Liver (tissue), 9 donors: Measurements from ENCODE around the gene NEFH. TPM values are rescaled to one million over a fixed set of nuclear protein-coding genes. Genes with fewer than 3 reads are reported as not detected.

Experiments
- DNase-seq: peaks from one replicate; pipeline ENCODE4 v3.0.0-alpha.2; 2017; ENCODE audit warnings: low spot score
- H3K27ac ChIP-seq, 2 donors: one replicate each; pipeline ENCODE4 v1.7.0; 2013; ENCODE audit warnings: inconsistent platforms in 2 of 2, low read length in 2 of 2, control low read depth in 1 of 2, low read depth in 1 of 2, mild to moderate bottlenecking in 1 of 2
- H3K27me3 ChIP-seq, 4 donors: one replicate each; pipeline versions ENCODE4 v1.6.1 to v1.7.0; 2013; ENCODE audit warnings: low read length in 3 of 4, inconsistent platforms in 1 of 4, mild to moderate bottlenecking in 1 of 4, moderate library complexity in 1 of 4; ENCODE audit not compliant: control insufficient read depth in 4 of 4, insufficient read depth in 4 of 4
- H3K36me3 ChIP-seq, 4 donors: one replicate each; pipeline versions ENCODE4 v1.6.1 to v1.7.0; 2013; ENCODE audit warnings: low read length in 3 of 4, mild to moderate bottlenecking in 3 of 4, low read depth in 1 of 4, moderate library complexity in 1 of 4; ENCODE audit not compliant: control insufficient read depth in 4 of 4, insufficient read depth in 3 of 4
- H3K4me1 ChIP-seq, 4 donors: one replicate each; pipeline versions ENCODE4 v1.6.1 to v1.7.0; 2013; ENCODE audit warnings: low read length in 3 of 4, mild to moderate bottlenecking in 3 of 4, moderate library complexity in 1 of 4; ENCODE audit not compliant: control insufficient read depth in 4 of 4, insufficient read depth in 4 of 4
- H3K4me3 ChIP-seq, 3 donors: one replicate each; pipeline versions ENCODE4 v1.6.1 to v1.7.0; 2013; ENCODE audit warnings: low read length in 3 of 3, control low read depth in 1 of 3, low read depth in 1 of 3, mild to moderate bottlenecking in 1 of 3
- H3K9ac ChIP-seq, 2 donors: one replicate each; pipeline ENCODE4 v1.7.0; 2013; ENCODE audit warnings: low read length in 2 of 2, mild to moderate bottlenecking in 2 of 2, moderate library complexity in 2 of 2, control low read depth in 1 of 2, low read depth in 1 of 2
- H3K9me3 ChIP-seq, 4 donors: one replicate each; pipeline versions ENCODE4 v1.6.1 to v1.7.0; 2013; ENCODE audit warnings: low read length in 3 of 4; ENCODE audit not compliant: control insufficient read depth in 4 of 4
- ATF3 ChIP-seq: IDR thresholded peaks from 2 replicates; pipeline ENCODE4 v1.6.1; 2016; ENCODE audit warnings: antibody characterized with exemption
- CTCF ChIP-seq: fragments of 150-350 bp; IDR thresholded peaks from 2 replicates; pipeline ENCODE4 v1.5.1; 2017; ENCODE audit warnings: improper control_type of control experiment, low read depth, low read length; ENCODE audit not compliant: missing input control
- EGR1 ChIP-seq, 2 donors: IDR thresholded peaks; 2 replicates each; pipeline ENCODE4 v1.6.1; 2016 to 2018; ENCODE audit warnings: antibody characterized with exemption in 2 of 2, low read depth in 2 of 2
- FOXA1 ChIP-seq: IDR thresholded peaks from 2 replicates; pipeline ENCODE4 v1.6.1; 2016; ENCODE audit warnings: antibody characterized with exemption
- FOXA2 ChIP-seq: IDR thresholded peaks from 2 replicates; pipeline ENCODE4 v1.6.1; 2016; ENCODE audit warnings: antibody characterized with exemption
- GABPA ChIP-seq, 2 donors: IDR thresholded peaks in 1 of 2; conservative IDR thresholded peaks in 1 of 2; 2 replicates each; pipeline ENCODE4 v1.6.1; 2016; ENCODE audit warnings: antibody characterized with exemption in 2 of 2, mild to moderate bottlenecking in 1 of 2, moderate library complexity in 1 of 2
- HNF4A ChIP-seq, 2 donors: conservative IDR thresholded peaks; 2 replicates each; pipeline ENCODE4 v1.6.1; 2016; ENCODE audit warnings: antibody characterized with exemption in 2 of 2, mild to moderate bottlenecking in 2 of 2
- HNF4G ChIP-seq: IDR thresholded peaks from 2 replicates; pipeline ENCODE4 v1.6.1; 2016; ENCODE audit warnings: antibody characterized with exemption
- JUND ChIP-seq, 2 donors: IDR thresholded peaks; 2 replicates each; pipeline ENCODE4 v1.6.1; 2016; ENCODE audit warnings: antibody characterized with exemption in 2 of 2
- MAX ChIP-seq: IDR thresholded peaks from 2 replicates; pipeline ENCODE4 v1.6.1; 2016; ENCODE audit warnings: antibody characterized with exemption
- NR2F2 ChIP-seq: IDR thresholded peaks from 2 replicates; pipeline ENCODE4 v1.6.1; 2016; ENCODE audit warnings: antibody characterized with exemption
- RAD21 ChIP-seq, 2 donors: IDR thresholded peaks; 2 replicates each; pipeline ENCODE4 v1.6.1; 2016; ENCODE audit warnings: antibody characterized with exemption in 2 of 2, mild to moderate bottlenecking in 2 of 2
- REST ChIP-seq: IDR thresholded peaks from 2 replicates; pipeline ENCODE4 v1.6.1; 2016; ENCODE audit warnings: antibody characterized with exemption, mild to moderate bottlenecking
- RXRA ChIP-seq, 2 donors: IDR thresholded peaks; 2 replicates each; pipeline ENCODE4 v1.6.1; 2017 to 2018; ENCODE audit warnings: antibody characterized with exemption in 2 of 2, mild to moderate bottlenecking in 1 of 2
- SP1 ChIP-seq: IDR thresholded peaks from 2 replicates; pipeline ENCODE4 v1.6.1; 2018; ENCODE audit warnings: antibody characterized with exemption, mild to moderate bottlenecking
- TAF1 ChIP-seq: conservative IDR thresholded peaks from 2 replicates; pipeline ENCODE4 v1.6.1; 2016; ENCODE audit warnings: antibody characterized with exemption, mild to moderate bottlenecking
- YY1 ChIP-seq: IDR thresholded peaks from 2 replicates; pipeline ENCODE4 v1.6.1; 2016; ENCODE audit warnings: antibody characterized with exemption, mild to moderate bottlenecking
- ZBTB33 ChIP-seq: IDR thresholded peaks from 2 replicates; pipeline ENCODE4 v1.6.1; 2016; ENCODE audit warnings: antibody characterized with exemption
- WGBS: extraction: QIAGEN DNeasy Blood & Tissue Kit; methylation state at CpG from one replicate; pipeline ENCODE4 v1.1.7; 2013; 5-methylcytosine and 5-hydroxymethylcytosine counted together
- polyA plus RNA-seq, 2 donors: library from polyadenylated mRNA; stranded (reverse) in 1 of 2; unstranded in 1 of 2; fragments of 200-250 nt in 1 of 2; fragments of >200 nt in 1 of 2; fragmentation: Nextera tagmentation in 1 of 2; extraction: Ambion mirVana in 1 of 2; gene quantifications; one replicate each; pipeline versions ENCODE4 v1.2.1 to v1.2.3, GENCODE V29; 2013 to 2015
- total RNA-seq, 2 donors: library from RNA; depleted of rRNA; stranded (reverse); fragments of >200 nt; gene quantifications; one replicate each; pipeline ENCODE4 v1.2.3, GENCODE V29; 2014
- donor health status: healthy.
- donor health status: healthy.
- donor health status: healthy.
- donor health status: healthy.
- donor health status: healthy.

Gene NEFH
- total and polyA plus RNA-seq, 4 donors = 0.04 to 1.6 (median 0.21) TPM

GRCh38 chr22:29528144-29528543 lies 48.1 kb downstream of the NEFH start:
- H3K9ac ChIP-seq = no peak overlapping the region
- H3K36me3 ChIP-seq = peaks cover 18 to 67% (median 50%) of the 10 kb centered on the region in 4 donors
- no peaks in the 10 kb centered on the region for H3K27me3 ChIP-seq
- no peak overlapping the region for H3K27ac ChIP-seq
- no peak for TF ChIP-seq CTCF
- no peak for TF ChIP-seq RAD21 (IDR thresholded peaks at IDR 0.05)
- no peak for TF ChIP-seq REST
- TF ChIP-seq HNF4G = no peak
- H3K9me3 ChIP-seq = no peaks in the 10 kb centered on the region
- H3K4me3 ChIP-seq = no peak overlapping the region
- WGBS = 95% methylated on average over 7 of the region's 7 CpGs
- peaks cover 0 to 7% (median 2%) of the 10 kb centered on the region in 4 donors for H3K4me1 ChIP-seq
- no peak for DNase-seq

GRCh38 chr22:29530716-29531115 lies 50.7 kb downstream of the NEFH start:
- TF ChIP-seq YY1 (no peak), CTCF (no peak), GABPA (IDR thresholded peaks at IDR 0.05 in 1 of 2, conservative IDR thresholded peaks at IDR 0.05 in 1 of 2) (no peak), HNF4G (no peak), FOXA1 (no peak), REST (no peak), MAX (no peak), EGR1 (IDR thresholded peaks at IDR 0.05; ENCODE audit: low read depth in 2 of 2) (no peak), JUND (IDR thresholded peaks at IDR 0.05) (no peak), FOXA2 (no peak), TAF1 (no peak), HNF4A (conservative IDR thresholded peaks at IDR 0.05) (no peak), RAD21 (IDR thresholded peaks at IDR 0.05) (no peak), SP1 (no peak), ZBTB33 (no peak), RXRA (IDR thresholded peaks at IDR 0.05) (no peak), ATF3 (no peak), NR2F2 (no peak)
- H3K36me3 ChIP-seq = peaks cover 17 to 72% (median 55%) of the 10 kb centered on the region in 4 donors
- DNase-seq = no peak
- 97% methylated on average over 4 of the region's 4 CpGs for WGBS
- H3K9me3 ChIP-seq = no peaks in the 10 kb centered on the region
- no peak overlapping the region for H3K4me3 ChIP-seq
- H3K9ac ChIP-seq = no peak overlapping the region
- no peaks in the 10 kb centered on the region for H3K4me1 ChIP-seq
- H3K27ac ChIP-seq = no peak overlapping the region
- H3K27me3 ChIP-seq = no peaks in the 10 kb centered on the region
